ENCODE measurements around the gene ARID1B.

- TF ChIP-seq, protein P1, sequence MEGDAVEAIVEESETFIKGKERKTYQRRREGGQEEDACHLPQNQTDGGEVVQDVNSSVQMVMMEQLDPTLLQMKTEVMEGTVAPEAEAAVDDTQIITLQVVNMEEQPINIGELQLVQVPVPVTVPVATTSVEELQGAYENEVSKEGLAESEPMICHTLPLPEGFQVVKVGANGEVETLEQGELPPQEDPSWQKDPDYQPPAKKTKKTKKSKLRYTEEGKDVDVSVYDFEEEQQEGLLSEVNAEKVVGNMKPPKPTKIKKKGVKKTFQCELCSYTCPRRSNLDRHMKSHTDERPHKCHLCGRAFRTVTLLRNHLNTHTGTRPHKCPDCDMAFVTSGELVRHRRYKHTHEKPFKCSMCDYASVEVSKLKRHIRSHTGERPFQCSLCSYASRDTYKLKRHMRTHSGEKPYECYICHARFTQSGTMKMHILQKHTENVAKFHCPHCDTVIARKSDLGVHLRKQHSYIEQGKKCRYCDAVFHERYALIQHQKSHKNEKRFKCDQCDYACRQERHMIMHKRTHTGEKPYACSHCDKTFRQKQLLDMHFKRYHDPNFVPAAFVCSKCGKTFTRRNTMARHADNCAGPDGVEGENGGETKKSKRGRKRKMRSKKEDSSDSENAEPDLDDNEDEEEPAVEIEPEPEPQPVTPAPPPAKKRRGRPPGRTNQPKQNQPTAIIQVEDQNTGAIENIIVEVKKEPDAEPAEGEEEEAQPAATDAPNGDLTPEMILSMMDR (IDR thresholded peaks at IDR 0.05) = no peak
- no peak for TF ChIP-seq EZH2 (IDR thresholded peaks at IDR 0.05)
- no peak for TF ChIP-seq EZH2phosphoT487 (IDR thresholded peaks at IDR 0.05)
Observed at GRCh38 chr6:156899071-156899470, 121.9 kb downstream of the ARID1B start.

Data from neural progenitor cell (in vitro differentiated cells).